GM18499 (cell line): Measurements from ENCODE around the gene TBX18.

Source experiments
- ATAC-seq: cut with Tn5 transposase; IDR thresholded peaks from one replicate; pipeline ENCODE4 v1.9.1; 2021; ENCODE audit warnings: moderate number of reproducible peaks; ENCODE audit not compliant: insufficient read depth, unreplicated experiment

The TBX18 gene

DNA sequence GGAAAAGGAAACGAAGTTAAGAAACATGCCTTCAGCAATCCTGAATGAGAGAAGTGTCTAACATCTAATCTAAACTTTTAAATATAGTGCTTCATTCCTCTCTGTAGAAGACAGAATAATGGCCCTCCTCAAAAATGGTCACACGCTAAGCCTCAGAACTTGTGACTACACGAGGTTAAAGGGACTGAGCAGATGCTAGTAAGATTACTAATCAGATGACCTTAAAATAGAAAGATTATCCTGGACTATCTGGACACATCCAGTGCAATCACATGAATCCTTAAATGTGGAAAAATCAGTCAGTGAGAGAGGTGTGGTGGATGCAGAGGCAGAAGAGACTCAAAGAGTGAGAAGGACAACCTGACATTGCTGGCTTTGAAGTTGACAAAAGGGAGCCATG, 126.1 kb downstream of the TBX18 start:
- no peak for ATAC-seq
